ENCODE measurements around the gene SHOX.

GRCh38 chrX:590693-591404, 39.7 kb upstream of the SHOX start:
- no peak for TF ChIP-seq CTCF (IDR thresholded peaks at IDR 0.05)
- TF ChIP-seq POLR2A (IDR thresholded peaks at IDR 0.05): no peak

All from right lobe of liver (tissue), 4 donors.